HepG2 (cell line): Measurements from ENCODE around the gene SLC41A3. TPM values are rescaled to one million over a fixed set of nuclear protein-coding genes. Genes with fewer than 3 reads are reported as not detected.

ENCODE experiments used
- ATAC-seq: fragments of 200-7000 bp; cut with Tn5 transposase; 3 replicates; pipeline ENCODE4 v1.9.1; 2020; ENCODE audit warnings: mild to moderate bottlenecking, moderate library complexity
- BruUV-seq: library from RNA; stranded (reverse); fragments of 400-500 nt; replicated peaks from 2 replicates; lab custom pipeline; 2021; lab: Mats Ljungman, UMichigan
- CTCF ChIA-PET: fragments of 300-600 bp; formaldehyde crosslinking; extraction: SDS; loops from one replicate; lab custom pipeline; 2021; ENCODE audit warnings: low total read pairs, inconsistent platforms, low intra/inter-chr PET ratio; lab: Yijun Ruan, JAX
- POLR2A ChIA-PET: fragments of 350-600 bp; sonication (Branson Sonifier 250); formaldehyde crosslinking; loops from one replicate; lab custom pipeline; 2020; ENCODE audit warnings: antibody characterized with exemption, inconsistent platforms; lab: Yijun Ruan, JAX
- DNase-seq: peaks from one replicate; pipeline ENCODE4 v3.0.0-alpha.2; 2015; ENCODE audit warnings: low spot score
- FAIRE-seq: peaks from 3 replicates; lab custom pipeline; 2011; peaks lifted over from hg19 to GRCh38; lab: Jason Lieb, UNC
- H2AFZ ChIP-seq: one replicate; pipeline ENCODE4 v1.6.1; 2011; ENCODE audit warnings: low read length, inconsistent platforms
- H3K27ac ChIP-seq: fragments of 300-600 bp; 3 replicates; pipeline ENCODE4 v1.8.0; 2011; ENCODE audit warnings: mixed run types, mild to moderate bottlenecking, mixed read lengths, low read length, inconsistent platforms; ENCODE audit not compliant: insufficient read depth; ENCODE audit errors: extremely low read length
- H3K27me3 ChIP-seq, 2 experiments: fragments of 200-600 bp in 1 of 2; 2 replicates in 1 of 2; 3 replicates in 1 of 2; pipeline versions ENCODE4 v1.6.0 to v1.8.0; 2011; ENCODE audit warnings: low read length in 2 of 2, mild to moderate bottlenecking in 2 of 2, moderate library complexity in 2 of 2, inconsistent platforms in 1 of 2; ENCODE audit not compliant: insufficient read depth in 2 of 2, control insufficient read depth in 1 of 2
- H3K36me3 ChIP-seq, 2 experiments: fragments of 200-600 bp in 1 of 2; replicated peaks in 1 of 2; 2 replicates in 1 of 2; 3 replicates in 1 of 2; pipeline versions ENCODE4 v1.5.1 to v1.8.0; 2011; ENCODE audit warnings: low read length in 2 of 2, inconsistent platforms in 1 of 2; ENCODE audit not compliant: insufficient read depth in 2 of 2, control insufficient read depth in 1 of 2
- H3K4me1 ChIP-seq: 2 replicates; pipeline ENCODE4 v1.5.1; 2012; ENCODE audit warnings: low read length, inconsistent platforms; ENCODE audit not compliant: insufficient read depth
- H3K4me2 ChIP-seq: 2 replicates; pipeline ENCODE4 v1.6.0; 2011; ENCODE audit warnings: low read depth, low read length, inconsistent platforms
- H3K4me3 ChIP-seq, 3 experiments: fragments of 200-600 bp in 1 of 3; sonication (generic), shearing (Covaris generic) in 1 of 3; replicated peaks in 1 of 3; 2 replicates each; pipeline ENCODE4 v1.5.1; 2011 to 2016; ENCODE audit warnings: low read length in 3 of 3, inconsistent platforms in 2 of 3, low read depth in 2 of 3, mild to moderate bottlenecking in 2 of 3, control low read depth in 1 of 3, mixed read lengths in 1 of 3; ENCODE audit not compliant: insufficient read depth in 1 of 3
- H3K79me2 ChIP-seq: one replicate; pipeline ENCODE4 v1.6.1; 2011; ENCODE audit warnings: low read length, inconsistent platforms; ENCODE audit not compliant: insufficient read depth
- H3K9ac ChIP-seq: 2 replicates; pipeline ENCODE4 v1.6.0; 2011; ENCODE audit warnings: mild to moderate bottlenecking, low read depth, low read length, inconsistent platforms; ENCODE audit not compliant: insufficient read depth
- H3K9me3 ChIP-seq: 2 replicates; pipeline ENCODE4 v1.5.1; 2012; ENCODE audit warnings: mild to moderate bottlenecking, low read length
- H4K20me1 ChIP-seq: 2 replicates; pipeline ENCODE4 v1.6.0; 2011; ENCODE audit warnings: inconsistent platforms, mild to moderate bottlenecking, low read length, moderate library complexity; ENCODE audit not compliant: insufficient read depth
- KAT2B ChIP-seq: fragments of 150-350 bp; IDR thresholded peaks from 2 replicates; pipeline ENCODE4 v1.6.1; 2014; ENCODE audit warnings: low read depth, low read length, borderline replicate concordance
- LRRFIP1 ChIP-seq: sonication (generic); formaldehyde crosslinking; conservative IDR thresholded peaks from 2 replicates; pipeline ENCODE4 v1.4.0; 2020; ENCODE audit warnings: missing genetic modification reagents
- MXD3 ChIP-seq: IDR thresholded peaks from 2 replicates; pipeline ENCODE4 v1.6.1; 2016; ENCODE audit warnings: mild to moderate bottlenecking, missing biosample characterization, missing genetic modification reagents
- ZNF33B ChIP-seq: sonication (generic); formaldehyde crosslinking; IDR thresholded peaks from 2 replicates; pipeline ENCODE4 v1.5.1; 2020; ENCODE audit warnings: mild to moderate bottlenecking, missing genetic modification reagents
- ZNF546 ChIP-seq: sonication (generic); formaldehyde crosslinking; conservative IDR thresholded peaks from 2 replicates; pipeline ENCODE4 v1.8.1; 2023; ENCODE audit warnings: mild to moderate bottlenecking, missing genetic modification reagents
- ZNF646 ChIP-seq: sonication (generic); formaldehyde crosslinking; IDR thresholded peaks from 2 replicates; pipeline ENCODE4 v1.9.0; 2021; ENCODE audit warnings: mild to moderate bottlenecking, missing genetic modification reagents
- WGBS: methylation state at CpG from one replicate; pipeline ENCODE4 v1.1.6; 2017; ENCODE audit warnings: low lambda C conversion rate; 5-methylcytosine and 5-hydroxymethylcytosine counted together
- in situ Hi-C: cut with HindIII; loops from 2 replicates; pipeline ENCODE4 v1.10.0; 2017; ENCODE audit warnings: low pct_unique_long_range_greater_than_20kb; ENCODE audit not compliant: extremely low pct_ligation_motif_present
- intact Hi-C: fragments of 100-400 bp; cut with micrococcal nuclease; formaldehyde crosslinking; loops from one replicate; pipeline ENCODE4 v1.10.0; 2022; ENCODE audit not compliant: unreplicated experiment
- polyA plus RNA-seq, 8 experiments: library from polyadenylated mRNA; depleted of rRNA in 3 of 8; stranded (reverse) in 7 of 8; unstranded in 1 of 8; fragments of >200 nt; fragmentation: Illumina TruSeq in 4 of 8; extraction: Trizol in 4 of 8; gene quantifications; 2 replicates each; pipeline versions ENCODE4 v1.2.1 to v1.2.3, GENCODE V29; 2011 to 2016; ENCODE audit warnings: low read depth in 4 of 8, missing spikeins in 1 of 8, mixed read lengths in 1 of 8; ENCODE audit not compliant: insufficient read depth in 1 of 8
- total RNA-seq, 5 experiments: library from RNA; depleted of rRNA; stranded (reverse); fragments of >200 nt; fragmentation: Illumina TruSeq; extraction: Trizol; gene quantifications; 2 replicates each; pipeline ENCODE4 v1.2.3, GENCODE V29; 2016; ENCODE audit warnings: low read depth in 1 of 5

SLC41A3 gene
- total and polyA plus RNA-seq, 2 of the 13 experiments (the other 11 are each of a cell fraction or from before 2014, with no cell fraction given), result 26.0 to 71.1 TPM

GRCh38 chr3:126070146-126070545, 13.8 kb downstream of the SLC41A3 start:
- BruUV-seq, result no TSS peak
- peaks cover 9% of the 10 kb centered on the region for H3K9me3 ChIP-seq
- FAIRE-seq (no peak), DNase-seq (no peak), ATAC-seq (no peak)
- TF ChIP-seq MXD3 (CRISPR knock-in tag) (no peak), LRRFIP1 (CRISPR knock-in tag) (no peak)
- H3K27ac ChIP-seq, result no peak overlapping the region
- ChIA-PET POLR2A (interaction anchor here (1.2 kb wide), 1 partner anchor 14 kb away, joined by 3 read pairs; the partner anchor contains the start of gene SLC41A3), CTCF (no interaction called here)
- H3K27me3 ChIP-seq, result no peaks in the 10 kb centered on the region
- H3K4me2 ChIP-seq, result no peak overlapping the region
- H2AFZ ChIP-seq, result no peak overlapping the region
- H3K9ac ChIP-seq, result no peak overlapping the region
- in situ Hi-C loops, result no loop called here
- intact Hi-C loops, result no loop called here
- H4K20me1 ChIP-seq, result peaks cover 1% of the 10 kb centered on the region; the same call in 1 of the 2 replicates
- 82% methylated on average over 10 of the region's 10 CpGs for WGBS
- peaks cover 22% of the 10 kb centered on the region for H3K4me1 ChIP-seq
- no peak overlapping the region for H3K4me3 ChIP-seq
- peaks cover 0 to 11% of the 10 kb centered on the region in 2 experiments; a peak in 2 of 5 replicates for H3K36me3 ChIP-seq
- no peaks in the 10 kb centered on the region for H3K79me2 ChIP-seq

GRCh38 chr3:126067959-126068358, 16.0 kb downstream of the SLC41A3 start:
- ChIA-PET POLR2A (no interaction called here), CTCF (no interaction called here)
- no peak overlapping the region for H3K4me3 ChIP-seq
- no TSS peak for BruUV-seq
- H3K4me1 ChIP-seq, result peaks cover 24% of the 10 kb centered on the region
- no peak for FAIRE-seq
- DNase-seq, result no peak
- no peak overlapping the region for H3K4me2 ChIP-seq
- intact Hi-C loops, result no loop called here
- H3K36me3 ChIP-seq, result peaks cover 0 to 11% of the 10 kb centered on the region in 2 experiments; a peak in 2 of 5 replicates
- H2AFZ ChIP-seq, result no peak overlapping the region
- in situ Hi-C loops, result no loop called here
- H3K27ac ChIP-seq, result no peak overlapping the region
- H3K9ac ChIP-seq, result no peak overlapping the region
- H4K20me1 ChIP-seq, result peaks cover 7% of the 10 kb centered on the region; the same call in 1 of the 2 replicates
- no peaks in the 10 kb centered on the region for H3K27me3 ChIP-seq
- no peak for ATAC-seq
- 97% methylated on average over 6 of the region's 8 CpGs for WGBS
- no peaks in the 10 kb centered on the region for H3K79me2 ChIP-seq
- H3K9me3 ChIP-seq, result peaks cover 9% of the 10 kb centered on the region
- TF ChIP-seq ZNF546, result no peak
- no peak for TF ChIP-seq ZNF33B (CRISPR knock-in tag)
- no peak for TF ChIP-seq KAT2B
- TF ChIP-seq ZNF646, result no peak
